Amniotic stem cell (primary cell): ENCODE data around the gene CA10.

Source experiments
- DNase-seq: peaks from one replicate; lab custom pipeline; 2025; lab: John Stamatoyannopoulos, UW

Gene CA10

DNA sequence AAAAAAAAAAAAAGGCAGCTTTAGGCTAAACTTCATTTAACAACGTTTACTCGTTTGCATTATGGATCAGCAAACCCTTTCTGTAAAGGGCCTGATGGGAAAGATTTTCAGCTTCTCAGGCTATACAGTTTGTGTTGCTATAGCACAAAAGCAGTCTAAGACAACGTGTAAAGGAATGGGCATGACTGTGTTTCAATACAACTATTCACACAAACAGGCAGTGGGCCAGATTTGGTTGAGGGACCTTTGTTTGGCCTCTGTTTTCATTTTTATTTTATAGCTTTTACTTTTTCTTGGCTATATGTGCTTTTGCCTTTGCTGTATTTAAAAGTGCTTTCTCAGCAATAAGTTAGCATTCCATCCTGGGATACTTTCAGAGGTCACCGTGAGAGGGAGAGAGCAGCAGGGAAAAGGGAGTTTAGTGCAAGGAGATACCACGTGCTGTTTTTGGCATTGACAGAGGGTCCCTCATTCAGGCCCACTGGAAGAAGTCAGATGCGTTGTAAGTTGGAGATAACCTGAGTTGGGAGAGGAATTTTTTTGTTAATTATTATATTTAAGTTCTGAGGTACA, 562.6 kb downstream of the CA10 start:
- DNase-seq: no peak

DNA sequence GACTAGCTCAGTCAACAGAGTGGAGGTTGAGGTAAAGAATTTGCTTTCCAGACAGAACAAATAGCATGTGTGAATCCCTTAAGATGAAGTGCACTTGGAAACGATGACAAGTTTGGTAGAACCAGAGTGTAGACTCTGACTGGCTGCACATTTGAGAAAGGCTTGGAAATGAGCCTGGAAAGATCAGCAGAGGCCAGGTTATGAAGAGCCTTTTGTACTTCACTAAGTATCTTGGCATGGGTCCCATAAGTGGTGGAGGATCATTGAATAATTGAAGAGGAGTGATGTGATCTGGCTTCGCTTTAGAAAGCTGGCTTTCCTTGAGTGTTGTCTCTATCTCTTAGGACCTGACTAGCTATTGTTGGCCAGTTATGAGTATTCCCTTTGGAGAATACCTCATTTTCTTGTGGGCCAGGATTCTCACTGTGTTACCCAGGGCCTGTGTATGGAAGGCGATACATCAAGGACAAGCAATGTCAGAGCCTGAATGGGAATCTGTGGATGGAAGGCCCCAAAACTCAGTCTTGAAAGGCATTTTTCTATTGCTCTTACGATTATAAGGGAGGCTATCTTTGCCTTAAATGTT, 568.4 kb downstream of the CA10 start:
- no peak for DNase-seq

DNA sequence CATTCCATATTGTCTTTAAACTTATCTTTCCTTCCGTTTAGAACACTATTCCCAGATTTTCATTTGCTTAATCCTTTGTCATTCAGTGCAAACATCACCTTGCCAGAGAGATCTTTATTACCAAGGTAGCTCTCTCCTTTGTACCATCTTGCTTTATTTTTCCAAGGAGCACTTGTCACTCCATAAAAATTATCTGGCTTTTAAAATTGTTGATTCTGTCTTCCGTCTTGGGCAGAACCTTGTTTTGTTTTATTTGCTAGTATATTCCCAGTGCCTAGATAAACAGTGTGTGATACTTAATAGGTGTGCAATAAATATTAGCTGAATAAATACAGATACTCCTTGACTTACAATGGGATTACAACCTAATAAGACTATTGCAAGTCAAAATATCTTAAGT, 570.5 kb downstream of the CA10 start:
- no peak for DNase-seq

DNA sequence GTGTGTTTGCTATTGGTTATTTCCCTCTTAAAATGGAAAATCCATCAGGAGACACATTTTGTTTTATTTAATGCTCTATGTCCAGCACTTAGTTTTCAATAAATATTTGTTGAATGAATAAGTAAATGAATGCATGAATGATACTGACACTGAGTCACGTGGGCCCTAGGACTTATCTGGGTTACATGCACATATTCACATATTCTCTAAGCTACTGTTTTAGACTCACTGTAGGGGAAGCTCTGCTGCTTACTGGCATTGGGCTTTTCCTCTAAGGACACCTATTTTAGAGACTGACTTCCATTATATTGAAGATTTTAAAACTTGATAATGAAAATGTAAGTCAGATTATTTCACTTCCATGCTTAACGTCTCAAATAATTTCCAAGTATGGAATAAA, 571.0 kb downstream of the CA10 start:
- DNase-seq: no peak

DNA sequence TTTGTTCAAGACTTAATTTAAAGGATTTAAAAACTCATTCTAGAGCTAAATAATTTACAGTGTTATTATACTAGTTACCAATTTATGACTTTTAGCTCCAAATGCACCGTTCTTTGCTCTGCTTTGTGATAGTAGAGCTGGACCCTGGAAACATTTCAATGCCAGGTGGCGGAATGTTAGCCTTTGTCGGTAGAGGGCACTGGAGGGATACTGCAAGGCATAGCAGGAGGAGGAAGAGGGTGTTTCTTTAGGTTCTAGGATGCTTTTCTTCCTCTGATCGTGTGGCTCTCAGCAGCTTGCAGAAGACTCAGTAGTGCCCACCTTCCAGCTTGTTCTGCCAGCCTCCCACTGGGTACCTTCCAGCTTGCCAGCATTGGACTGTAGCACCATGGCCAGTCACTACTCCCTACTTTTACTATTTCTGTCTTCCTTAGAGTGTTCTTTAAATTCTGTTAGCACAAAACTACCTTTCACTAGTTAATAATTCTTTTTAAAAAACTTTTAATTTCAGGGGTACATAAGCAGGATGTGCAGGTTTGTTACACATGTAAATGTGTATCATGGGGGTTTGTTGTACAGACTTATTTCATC, 572.9 kb downstream of the CA10 start:
- DNase-seq: no peak

DNA sequence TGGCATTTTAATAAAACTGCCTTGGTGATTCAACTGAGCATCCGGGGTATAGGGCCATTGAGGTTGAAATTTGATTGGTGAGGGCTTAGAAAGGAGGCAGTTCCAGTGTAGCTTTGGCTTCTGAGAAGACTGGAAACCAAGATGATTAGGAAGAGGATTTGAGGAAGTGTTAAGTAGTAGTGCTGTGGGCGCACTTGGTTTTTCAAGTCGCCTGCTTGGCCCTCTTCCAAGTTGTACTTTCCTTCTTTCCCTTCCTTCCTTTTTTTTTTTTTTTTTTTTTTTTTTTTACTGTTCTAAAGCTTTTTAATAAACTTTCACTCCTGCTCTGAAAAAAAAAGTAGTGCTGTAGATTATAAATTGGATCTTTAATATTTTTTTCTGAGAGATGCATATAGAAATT, 577.6 kb downstream of the CA10 start:
- no peak for DNase-seq
